Neural progenitor cell (in vitro differentiated cells): ENCODE data around the gene SUPT3H. TPM values are rescaled to one million over a fixed set of nuclear protein-coding genes. Genes with fewer than 3 reads are reported as not detected.

Experiments used
- DNase-seq: peaks from one replicate; pipeline ENCODE4 v3.0.0-alpha.2; 2016; ENCODE audit warnings: low spot score
- H2AFZ ChIP-seq: fragments of 200-600 bp; sonication (generic); replicated peaks from 2 replicates; pipeline ENCODE4 v1.6.1; 2016; ENCODE audit warnings: antibody characterized with exemption
- H3F3A ChIP-seq: fragments of 200-600 bp; sonication (generic); 2 replicates; pipeline ENCODE4 v1.6.1; 2016; ENCODE audit warnings: antibody characterized with exemption, low read depth
- H3K27ac ChIP-seq: fragments of 200-600 bp; sonication (generic); 2 replicates; pipeline ENCODE4 v1.5.1; 2016; ENCODE audit warnings: mild to moderate bottlenecking
- H3K27me3 ChIP-seq: fragments of 200-600 bp; sonication (generic); 2 replicates; pipeline ENCODE4 v1.6.1; 2016; ENCODE audit warnings: mild to moderate bottlenecking, moderate library complexity
- H3K36me3 ChIP-seq: fragments of 200-600 bp; sonication (generic); 2 replicates; pipeline ENCODE4 v1.5.1; 2016
- H3K4me1 ChIP-seq: fragments of 200-600 bp; sonication (generic); 2 replicates; pipeline ENCODE4 v1.6.1; 2016; ENCODE audit warnings: mixed run types
- H3K4me2 ChIP-seq: fragments of 200-600 bp; sonication (generic); 2 replicates; pipeline ENCODE4 v1.6.1; 2016
- H3K4me3 ChIP-seq: fragments of 200-600 bp; sonication (generic); 2 replicates; pipeline ENCODE4 v1.5.1; 2016
- H3K79me2 ChIP-seq: fragments of 200-600 bp; sonication (generic); 2 replicates; pipeline ENCODE4 v1.6.1; 2016; ENCODE audit warnings: low read depth
- H3K9ac ChIP-seq: fragments of 200-600 bp; sonication (generic); 2 replicates; pipeline ENCODE4 v1.6.1; 2016
- H3K9me3 ChIP-seq: fragments of 200-600 bp; sonication (generic); 2 replicates; pipeline ENCODE4 v1.5.1; 2016; ENCODE audit warnings: low read depth
- H4K20me1 ChIP-seq: fragments of 200-600 bp; sonication (generic); 2 replicates; pipeline ENCODE4 v1.6.1; 2016; ENCODE audit warnings: low read depth
- H3K27ac Mint-ChIP-seq: 3 replicates; pipeline ENCODE4 v1.8.0; 2021; ENCODE audit warnings: mixed read lengths
- H3K27me3 Mint-ChIP-seq: 2 replicates; pipeline ENCODE4 v1.8.0; 2022; ENCODE audit warnings: low read depth, mild to moderate bottlenecking, inconsistent platforms, moderate library complexity, mixed read lengths; ENCODE audit not compliant: insufficient read depth
- H3K36me3 Mint-ChIP-seq: 3 replicates; pipeline ENCODE4 v1.8.0; 2021; ENCODE audit warnings: mixed read lengths
- H3K4me1 Mint-ChIP-seq: 3 replicates; pipeline ENCODE4 v1.8.0; 2021; ENCODE audit warnings: mixed read lengths
- H3K4me3 Mint-ChIP-seq: 3 replicates; pipeline ENCODE4 v1.8.0; 2021; ENCODE audit warnings: mild to moderate bottlenecking, moderate library complexity, mixed read lengths
- H3K9me3 Mint-ChIP-seq: 3 replicates; pipeline ENCODE4 v1.8.0; 2020; ENCODE audit warnings: mixed read lengths
- EZH2 ChIP-seq: fragments of 200-600 bp; sonication (generic); IDR thresholded peaks from 2 replicates; pipeline ENCODE4 v1.6.1; 2017; ENCODE audit warnings: antibody characterized with exemption, mild to moderate bottlenecking, moderate library complexity
- EZH2phosphoT487 ChIP-seq: fragments of 200-600 bp; sonication (generic); IDR thresholded peaks from 2 replicates; pipeline ENCODE4 v1.6.1; 2017; ENCODE audit warnings: antibody characterized with exemption
- total RNA-seq: library from RNA; depleted of rRNA; stranded (reverse); fragments of >200 nt; gene quantifications from 2 replicates; pipeline ENCODE4 v1.2.3, GENCODE V29; 2015; ENCODE audit warnings: low replicate concordance
- TF ChIP-seq, protein P1 (sequence below): fragments of 200-600 bp; sonication (generic); IDR thresholded peaks from 2 replicates; pipeline ENCODE4 v1.5.1; 2017; ENCODE audit warnings: antibody characterized with exemption, mild to moderate bottlenecking

The SUPT3H gene
- total RNA-seq, 1 donor from 2014 or later, result 16.3 TPM

DNA sequence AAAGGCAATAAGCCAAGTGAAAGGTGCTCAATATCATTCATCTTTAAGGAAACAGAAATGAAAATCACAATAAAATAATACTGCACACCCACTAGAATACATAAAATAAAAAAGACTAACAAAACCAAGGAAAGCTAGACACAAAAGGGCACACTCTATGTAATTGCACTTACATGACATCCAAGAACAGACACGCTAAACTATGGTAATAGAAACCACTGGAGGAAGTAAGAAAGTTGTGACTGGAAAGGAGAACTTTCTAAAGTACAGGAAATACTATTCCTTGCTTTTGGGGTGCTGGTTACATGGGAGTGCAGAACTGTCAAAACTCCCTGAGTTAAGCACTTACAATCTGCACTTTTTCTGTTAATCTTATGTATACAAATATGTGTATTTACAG lies 303.3 kb downstream of the SUPT3H start:
- no peak overlapping the region for H3K9ac ChIP-seq
- H3K4me2 ChIP-seq, result no peak overlapping the region
- H3K27ac ChIP-seq, result no peak overlapping the region
- Mint-ChIP-seq H3K4me3 (no peak overlapping the region), H3K36me3 (peaks cover 4% of the 10 kb centered on the region), H3K9me3 (peaks cover 16% of the 10 kb centered on the region), H3K4me1 (peaks cover 4% of the 10 kb centered on the region), H3K27ac (no peak overlapping the region), H3K27me3 (no peaks in the 10 kb centered on the region)
- H3K27me3 ChIP-seq, result no peaks in the 10 kb centered on the region
- no peaks in the 10 kb centered on the region for H3K9me3 ChIP-seq
- no peaks in the 10 kb centered on the region for H3K79me2 ChIP-seq
- H3K36me3 ChIP-seq, result no peaks in the 10 kb centered on the region
- H3K4me3 ChIP-seq, result no peak overlapping the region
- no peaks in the 10 kb centered on the region for H4K20me1 ChIP-seq
- no peak for TF ChIP-seq EZH2
- TF ChIP-seq, protein P1, sequence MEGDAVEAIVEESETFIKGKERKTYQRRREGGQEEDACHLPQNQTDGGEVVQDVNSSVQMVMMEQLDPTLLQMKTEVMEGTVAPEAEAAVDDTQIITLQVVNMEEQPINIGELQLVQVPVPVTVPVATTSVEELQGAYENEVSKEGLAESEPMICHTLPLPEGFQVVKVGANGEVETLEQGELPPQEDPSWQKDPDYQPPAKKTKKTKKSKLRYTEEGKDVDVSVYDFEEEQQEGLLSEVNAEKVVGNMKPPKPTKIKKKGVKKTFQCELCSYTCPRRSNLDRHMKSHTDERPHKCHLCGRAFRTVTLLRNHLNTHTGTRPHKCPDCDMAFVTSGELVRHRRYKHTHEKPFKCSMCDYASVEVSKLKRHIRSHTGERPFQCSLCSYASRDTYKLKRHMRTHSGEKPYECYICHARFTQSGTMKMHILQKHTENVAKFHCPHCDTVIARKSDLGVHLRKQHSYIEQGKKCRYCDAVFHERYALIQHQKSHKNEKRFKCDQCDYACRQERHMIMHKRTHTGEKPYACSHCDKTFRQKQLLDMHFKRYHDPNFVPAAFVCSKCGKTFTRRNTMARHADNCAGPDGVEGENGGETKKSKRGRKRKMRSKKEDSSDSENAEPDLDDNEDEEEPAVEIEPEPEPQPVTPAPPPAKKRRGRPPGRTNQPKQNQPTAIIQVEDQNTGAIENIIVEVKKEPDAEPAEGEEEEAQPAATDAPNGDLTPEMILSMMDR, result no peak
- no peak for TF ChIP-seq EZH2phosphoT487
- no peak for DNase-seq
- H3K4me1 ChIP-seq, result peaks cover 7% of the 10 kb centered on the region
- no peak overlapping the region for H2AFZ ChIP-seq
- no peaks in the 10 kb centered on the region for H3F3A ChIP-seq

DNA sequence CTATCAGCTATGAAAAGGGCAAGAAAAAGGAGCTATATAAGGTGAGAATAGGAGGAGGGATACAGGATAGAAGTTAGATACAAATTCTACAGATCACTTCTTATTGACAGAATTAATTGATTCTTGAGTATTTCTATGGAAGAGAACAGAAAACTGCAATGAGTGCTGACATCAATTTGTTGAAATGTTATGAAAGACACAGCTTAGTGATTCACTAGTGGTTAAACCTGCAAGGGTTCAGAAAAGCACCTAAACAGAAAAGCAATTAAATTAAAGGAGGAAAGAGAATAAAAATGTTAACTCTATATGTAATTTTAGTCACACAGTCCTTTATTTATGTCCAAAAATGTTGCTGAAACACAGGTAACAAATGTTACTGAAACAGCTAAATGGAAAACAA lies 304.0 kb downstream of the SUPT3H start:
- no peak overlapping the region for H3K4me2 ChIP-seq
- H3K4me1 Mint-ChIP-seq, result peaks cover 4% of the 10 kb centered on the region
- H3K27me3 ChIP-seq, result no peaks in the 10 kb centered on the region
- TF ChIP-seq EZH2phosphoT487, result no peak
- no peak for TF ChIP-seq EZH2
- TF ChIP-seq, protein P1, result no peak
- H3K4me3 ChIP-seq, result no peak overlapping the region
- no peak for DNase-seq
- no peaks in the 10 kb centered on the region for H3K27me3 Mint-ChIP-seq
- H3K27ac ChIP-seq, result no peak overlapping the region
- H3K36me3 Mint-ChIP-seq, result peaks cover 4% of the 10 kb centered on the region
- no peak overlapping the region for H3K9ac ChIP-seq
- H3K79me2 ChIP-seq, result no peaks in the 10 kb centered on the region
- no peak overlapping the region for H3K27ac Mint-ChIP-seq
- H3K36me3 ChIP-seq, result no peaks in the 10 kb centered on the region
- no peak overlapping the region for H3K4me3 Mint-ChIP-seq
- no peaks in the 10 kb centered on the region for H4K20me1 ChIP-seq
- no peaks in the 10 kb centered on the region for H3K9me3 ChIP-seq
- H3K4me1 ChIP-seq, result peaks cover 7% of the 10 kb centered on the region
- no peak overlapping the region for H2AFZ ChIP-seq
- no peaks in the 10 kb centered on the region for H3F3A ChIP-seq
- H3K9me3 Mint-ChIP-seq, result peaks cover 13% of the 10 kb centered on the region

- Mint-ChIP-seq H3K27ac (no peak overlapping the region), H3K4me1 (peaks cover 4% of the 10 kb centered on the region), H3K9me3 (peaks cover 2% of the 10 kb centered on the region), H3K27me3 (no peaks in the 10 kb centered on the region), H3K4me3 (no peak overlapping the region), H3K36me3 (no peaks in the 10 kb centered on the region)
- Histone ChIP-seq H3K36me3 (no peaks in the 10 kb centered on the region), H3K4me1 (peaks cover 7% of the 10 kb centered on the region), H3F3A (no peaks in the 10 kb centered on the region), H4K20me1 (no peaks in the 10 kb centered on the region), H3K79me2 (no peaks in the 10 kb centered on the region), H3K27ac (no peak overlapping the region), H3K9ac (no peak overlapping the region), H3K4me2 (no peak overlapping the region), H3K4me3 (no peak overlapping the region), H3K27me3 (no peaks in the 10 kb centered on the region), H3K9me3 (no peaks in the 10 kb centered on the region), H2AFZ (no peak overlapping the region)
- TF ChIP-seq, protein P1, result no peak
- TF ChIP-seq EZH2 (no peak), EZH2phosphoT487 (no peak)
- no peak for DNase-seq
Observed at GRCh38 chr6:45072673-45073072, 305.1 kb downstream of the SUPT3H start.
